GM21390 (cell line): ENCODE data around the gene BCAP29.
"Not testable (repeated sequence)": the region's sequence is repeated elsewhere in the genome, so short reads cannot be mapped to it uniquely, and the experiment has no call there.

Experiments
- ATAC-seq: cut with Tn5 transposase; IDR thresholded peaks from one replicate; pipeline ENCODE4 v1.9.1; 2021; ENCODE audit not compliant: unreplicated experiment

Gene BCAP29

DNA sequence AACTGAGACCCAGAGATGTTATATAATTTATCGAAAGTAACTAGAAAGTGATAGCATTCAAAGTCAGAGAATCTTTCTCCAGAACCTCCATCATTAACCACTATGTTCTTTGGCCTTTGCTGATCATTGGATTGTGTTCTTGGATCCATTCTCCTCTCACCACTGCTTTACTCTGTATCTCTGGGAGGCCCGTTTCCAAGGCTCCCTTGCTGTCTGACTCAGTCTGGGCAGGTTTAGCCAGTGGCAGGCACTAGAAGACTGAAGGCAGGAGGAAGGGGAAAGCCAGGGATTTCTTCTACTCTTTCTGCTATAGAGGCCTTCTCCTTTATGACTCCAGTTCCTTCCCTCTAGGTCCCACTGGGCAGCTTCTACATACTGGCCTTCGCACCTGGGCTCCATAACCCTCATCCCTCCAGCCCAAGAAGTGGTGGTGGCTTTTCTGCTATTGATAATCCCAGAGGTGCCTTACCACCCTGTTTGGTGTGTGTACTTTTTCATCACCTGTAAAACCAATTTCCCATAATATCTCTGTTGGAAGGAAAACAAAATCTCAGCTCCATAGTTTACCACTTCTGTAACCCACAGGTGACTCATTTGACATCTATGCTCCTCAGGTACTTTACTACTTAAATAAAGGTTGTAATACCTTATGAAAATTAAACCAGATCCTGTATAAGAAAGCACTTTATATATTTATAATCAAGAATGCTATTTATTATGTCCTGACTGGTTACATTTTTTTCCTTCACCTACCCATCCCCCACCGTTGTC, 36.0 kb downstream of the BCAP29 start:
- ATAC-seq: no peak

GRCh38 chr7:107622429-107622828, 42.4 kb downstream of the BCAP29 start:
- no peak for ATAC-seq

DNA sequence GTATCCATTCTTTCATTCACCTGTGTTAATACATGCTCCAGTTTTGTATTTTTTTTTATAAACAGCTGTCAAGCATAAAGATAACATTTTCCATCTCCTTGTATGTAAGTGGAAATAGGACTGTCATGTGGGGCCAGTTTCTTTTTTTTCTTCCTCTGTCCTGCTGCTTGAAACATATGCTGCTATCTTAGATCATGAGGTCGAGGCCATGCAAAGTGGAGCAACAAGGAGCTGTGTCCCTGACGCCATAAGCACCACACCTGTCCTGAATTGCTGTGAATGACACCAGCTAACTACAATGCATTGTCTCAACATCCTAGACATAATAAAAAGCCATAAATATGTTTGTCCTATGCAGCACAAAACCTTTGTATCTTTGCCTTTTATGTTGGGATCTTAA, 42.8 kb downstream of the BCAP29 start:
- ATAC-seq: no peak

- no peak for ATAC-seq
These were observed 47.0 kb downstream of the BCAP29 start for GRCh38 chr7:107627002-107627401.

GRCh38 chr7:107628461-107629064, 48.5 kb downstream of the BCAP29 start:
- ATAC-seq: no peak

- no peak for ATAC-seq
These were observed 50.3 kb downstream of the BCAP29 start for GRCh38 chr7:107630342-107630741.

DNA sequence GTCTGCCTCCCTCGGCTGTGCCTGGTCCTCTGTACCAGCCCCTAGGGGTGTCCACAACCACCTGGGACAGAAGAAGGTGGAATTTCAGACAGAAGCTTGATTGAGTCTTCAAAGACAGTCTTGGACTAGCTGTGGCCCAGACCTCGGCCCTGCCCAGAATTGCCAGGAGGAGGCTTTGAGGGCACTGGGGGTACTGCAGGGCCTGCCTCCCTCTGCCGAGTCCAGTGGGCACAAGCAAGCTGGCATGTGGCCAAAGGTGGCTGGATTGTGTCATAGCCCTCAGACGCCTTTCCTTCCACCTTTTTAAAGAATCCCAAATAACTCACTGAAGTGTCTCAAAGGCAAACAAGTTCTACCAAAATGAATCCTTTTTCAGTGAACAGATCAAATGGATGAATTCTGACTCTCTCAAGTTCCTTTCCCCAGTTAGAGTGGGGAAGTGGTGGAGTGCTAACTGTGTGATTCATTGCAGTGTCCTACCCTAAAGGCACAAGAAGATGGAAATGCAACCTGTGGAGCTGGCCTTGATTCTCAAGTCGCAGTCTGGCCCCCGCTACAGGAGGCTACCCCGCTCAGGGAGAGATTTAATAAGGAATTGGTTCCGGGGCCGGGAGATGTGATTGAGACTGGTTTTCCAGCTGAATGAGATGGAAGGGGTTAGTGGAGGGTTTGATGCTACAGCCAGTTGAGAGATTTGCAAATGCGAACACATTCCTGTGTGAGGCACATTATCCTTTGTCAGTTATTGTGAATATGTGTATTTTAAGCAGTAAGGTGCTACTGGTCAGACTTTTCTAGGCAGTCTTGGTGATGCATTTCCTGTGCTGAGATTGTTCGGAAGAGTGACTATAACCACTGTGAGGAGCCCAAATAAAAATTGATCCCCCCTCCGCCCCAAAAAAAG, 51.8 kb downstream of the BCAP29 start:
- no peak for ATAC-seq

- no peak for ATAC-seq
These were observed 52.4 kb downstream of the BCAP29 start for GRCh38 chr7:107632492-107632865.

DNA sequence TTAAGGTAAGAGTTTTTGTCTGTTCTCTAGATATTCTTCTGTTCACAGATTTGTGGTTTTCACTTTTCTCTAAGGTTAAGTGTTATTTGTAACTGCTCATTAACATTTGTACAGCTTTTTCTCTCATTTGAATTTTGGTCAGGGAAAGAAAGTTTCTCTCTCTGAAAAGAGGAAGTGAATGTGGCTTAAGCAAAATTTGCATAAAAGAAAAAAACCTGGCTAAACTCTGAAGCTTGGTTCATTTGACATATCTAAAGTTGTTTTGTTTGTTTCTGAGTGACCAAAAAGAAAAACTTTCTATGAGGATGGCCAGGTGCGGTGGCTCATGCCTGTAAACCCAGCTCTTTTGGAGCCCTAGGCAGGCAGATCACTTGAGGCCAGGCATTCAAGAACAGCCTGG, 58.5 kb downstream of the BCAP29 start:
- peak; percentile 91 for ATAC-seq

DNA sequence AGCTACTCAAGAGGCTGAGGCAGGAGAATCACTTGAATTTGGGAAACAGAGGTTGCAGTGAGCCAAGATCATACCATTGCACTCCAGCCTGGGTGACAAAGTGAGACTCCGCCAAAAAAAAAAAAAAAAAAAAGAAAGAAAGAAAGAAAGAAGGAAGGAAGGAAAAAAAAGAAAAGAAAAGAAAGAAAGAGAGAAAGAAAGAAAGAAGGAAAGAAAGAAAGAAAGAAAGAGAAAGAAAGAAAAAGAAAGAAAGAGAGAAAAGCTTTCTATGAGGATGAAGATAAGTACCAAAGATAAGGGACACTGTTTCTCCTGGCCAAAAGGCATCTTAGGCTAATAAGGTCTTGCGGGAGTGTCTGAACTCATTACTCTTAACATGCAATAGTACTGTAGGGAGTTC, 59.0 kb downstream of the BCAP29 start:
- not testable (repeated sequence) for ATAC-seq

GRCh38 chr7:107641676-107642075, 61.6 kb downstream of the BCAP29 start:
- ATAC-seq: no peak

DNA sequence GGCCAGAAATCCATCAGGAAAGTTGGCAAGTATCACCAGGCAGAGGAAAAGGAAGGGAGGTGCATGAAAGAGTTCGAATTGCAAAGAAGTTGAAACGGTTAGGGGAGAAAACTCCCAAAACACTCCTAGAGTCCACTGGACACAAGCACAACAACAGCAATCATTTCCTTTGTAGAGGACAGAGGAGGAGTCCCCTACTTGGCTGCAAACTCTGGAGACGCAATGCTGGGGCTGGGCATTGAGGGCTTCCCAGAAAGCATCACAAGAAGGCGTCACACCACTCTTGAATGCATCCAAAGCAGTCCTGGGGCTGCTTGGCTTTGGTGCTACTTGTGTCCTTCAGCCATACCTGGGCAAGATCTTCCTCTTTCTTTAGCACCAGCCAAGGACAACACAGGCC, 62.5 kb downstream of the BCAP29 start:
- ATAC-seq: no peak

DNA sequence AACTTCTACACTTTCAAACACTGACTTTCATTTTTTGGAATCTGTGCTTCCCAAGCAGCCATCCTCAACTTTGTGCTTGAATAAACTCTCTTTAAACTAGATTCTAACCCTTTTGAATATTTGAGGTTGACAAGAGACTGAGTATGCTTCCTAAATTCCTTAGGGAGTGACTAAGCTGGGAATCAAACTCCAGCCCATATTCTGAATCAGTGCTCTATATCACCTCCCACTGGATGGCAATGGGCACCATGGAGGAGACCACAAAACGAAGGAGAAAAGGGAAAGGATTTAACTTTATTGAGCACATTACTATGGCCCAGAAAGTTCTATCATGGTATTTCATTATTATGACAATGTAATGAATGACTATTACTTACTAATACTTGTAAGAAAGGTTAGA, 63.4 kb downstream of the BCAP29 start:
- no peak for ATAC-seq

GRCh38 chr7:107643938-107644308, 63.9 kb downstream of the BCAP29 start:
- ATAC-seq: no peak

GRCh38 chr7:107644309-107644974, 64.4 kb downstream of the BCAP29 start:
- ATAC-seq: no peak

GRCh38 chr7:107652642-107653041, 72.6 kb downstream of the BCAP29 start:
- ATAC-seq: no peak

- no peak for ATAC-seq
These were observed 78.4 kb downstream of the BCAP29 start for GRCh38 chr7:107658467-107658866.

GRCh38 chr7:107659666-107660065, 79.6 kb downstream of the BCAP29 start:
- ATAC-seq: no peak

GRCh38 chr7:107660381-107661080, 80.5 kb downstream of the BCAP29 start, which contains the start of gene SLC26A4:
Gene SLC26A4, plus strand, starts transcription at chr7:107660828. Its CDS starts 814 bp downstream, at chr7:107661642.
- ATAC-seq: peak; percentile 46

- peak; percentile 56 for ATAC-seq
These were observed 81.2 kb downstream of the BCAP29 start for GRCh38 chr7:107661081-107661864.
